GM12892 (cell line): ENCODE measurements around the gene TGFBI.

Experiments used
- DNase-seq: peaks from one replicate; pipeline ENCODE4 v3.0.0; 2011; ENCODE audit not compliant: insufficient read length
- FAIRE-seq: peaks from 2 replicates; lab custom pipeline; 2011; peaks lifted over from hg19 to GRCh38; lab: Jason Lieb, UNC
- POLR2A ChIP-seq: IDR thresholded peaks from 2 replicates; pipeline ENCODE4 v1.6.1; 2011; ENCODE audit warnings: low read depth, low read length, control low read depth
- POLR2AphosphoS5 ChIP-seq: IDR thresholded peaks from 2 replicates; pipeline ENCODE4 v1.6.1; 2011; ENCODE audit warnings: low read depth, low read length, control low read depth
- TAF1 ChIP-seq: IDR thresholded peaks from 2 replicates; pipeline ENCODE4 v1.6.1; 2011; ENCODE audit warnings: low read depth, mild to moderate bottlenecking, control low read depth, low read length, borderline replicate concordance

Gene TGFBI

GRCh38 chr5:136094189-136094912 is 65.6 kb downstream of the TGFBI start:
- TF ChIP-seq TAF1 (no peak), POLR2A (no peak), POLR2AphosphoS5 (no peak)
- FAIRE-seq (no peak), DNase-seq (no peak)

GRCh38 chr5:136094913-136095641 is 66.3 kb downstream of the TGFBI start:
- no peak for FAIRE-seq
- TF ChIP-seq POLR2A = no peak
- TF ChIP-seq POLR2AphosphoS5 = no peak
- TF ChIP-seq TAF1 = no peak
- no peak for DNase-seq

GRCh38 chr5:136098176-136098575 is 69.4 kb downstream of the TGFBI start:
- DNase-seq = no peak
- no peak for TF ChIP-seq POLR2A
- no peak for TF ChIP-seq POLR2AphosphoS5
- TF ChIP-seq TAF1 = no peak
- FAIRE-seq = no peak

GRCh38 chr5:136099870-136100269 is 71.1 kb downstream of the TGFBI start:
- FAIRE-seq = no peak
- TF ChIP-seq POLR2AphosphoS5 = no peak
- TF ChIP-seq POLR2A = no peak
- no peak for TF ChIP-seq TAF1

DNA sequence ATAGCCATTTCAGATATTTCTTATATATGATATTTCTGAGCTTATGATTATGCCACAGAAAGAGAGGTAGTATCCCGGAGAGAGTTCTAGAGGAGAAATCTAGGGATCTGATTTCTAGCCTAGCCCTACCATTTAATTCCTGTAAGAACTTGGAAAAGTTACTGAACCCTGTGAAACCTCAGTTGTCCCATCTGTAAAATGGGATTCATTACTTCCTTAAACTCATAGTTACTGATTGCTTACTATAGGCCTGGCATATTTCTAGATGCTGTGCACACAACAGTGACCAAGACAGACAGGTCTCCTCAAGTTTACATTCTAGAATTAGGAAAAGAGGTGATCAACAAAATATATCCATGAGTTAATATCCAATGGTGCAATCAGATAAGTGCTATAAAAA is 73.1 kb downstream of the TGFBI start:
- DNase-seq (no peak), FAIRE-seq (no peak)
- TF ChIP-seq POLR2AphosphoS5 (no peak), TAF1 (no peak), POLR2A (no peak)

More at GRCh38 chr5:136099870-136100269, 71.1 kb downstream of the TGFBI start:
- no peak for DNase-seq

GRCh38 chr5:136103118-136103517 is 74.3 kb downstream of the TGFBI start:
- DNase-seq (no peak), FAIRE-seq (no peak)
- no peak for TF ChIP-seq TAF1
- no peak for TF ChIP-seq POLR2AphosphoS5
- TF ChIP-seq POLR2A = no peak

GRCh38 chr5:136104306-136104965 is 75.6 kb downstream of the TGFBI start:
- no peak for DNase-seq
- peak; percentile 9 for FAIRE-seq
- TF ChIP-seq POLR2A (no peak), TAF1 (no peak), POLR2AphosphoS5 (no peak)

- TF ChIP-seq POLR2AphosphoS5 (no peak), TAF1 (no peak), POLR2A (no peak)
- FAIRE-seq = peak; percentile 44
- no peak for DNase-seq
Measured at GRCh38 chr5:136106351-136107031, 77.7 kb downstream of the TGFBI start.

DNA sequence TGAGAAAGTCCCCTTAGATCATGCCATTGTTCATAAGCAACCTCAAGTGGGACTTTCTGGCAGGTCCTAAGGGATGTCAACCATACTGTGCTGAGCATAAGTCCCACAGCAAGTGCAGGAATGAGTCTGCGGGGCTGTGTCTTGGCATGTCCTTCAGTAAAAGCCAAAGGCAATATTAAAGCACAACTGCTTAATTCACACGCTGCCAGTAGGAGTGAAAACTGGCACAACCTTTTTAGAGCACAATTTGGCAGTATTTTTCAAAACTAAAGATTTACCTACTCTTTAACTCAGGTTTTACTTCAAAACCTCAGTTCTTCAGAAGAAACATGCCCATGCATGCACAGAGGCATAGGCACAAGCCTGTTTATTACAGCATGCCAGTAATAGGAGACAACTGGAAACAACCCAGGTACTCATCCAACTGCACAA is 79.4 kb downstream of the TGFBI start:
- peak; percentile 82 for FAIRE-seq

DNA sequence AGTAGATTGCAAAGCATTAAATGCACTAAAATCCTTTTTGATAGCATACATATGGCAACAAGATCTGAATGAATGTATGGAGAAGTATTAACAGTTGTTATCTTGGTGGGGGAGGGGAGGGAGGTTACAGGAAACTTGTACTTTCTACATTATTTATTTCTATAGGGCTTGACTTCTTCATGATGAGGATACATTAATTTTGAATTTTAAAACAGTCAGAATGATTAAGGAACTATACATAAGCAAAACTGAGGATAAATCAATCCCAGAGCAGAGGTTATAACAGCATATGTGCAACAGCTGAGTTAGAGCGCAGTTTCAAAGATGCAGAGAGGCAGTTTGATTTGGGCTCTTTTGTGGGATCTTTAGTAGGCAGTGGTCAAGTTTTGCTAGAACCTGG is 80.0 kb downstream of the TGFBI start:
- TF ChIP-seq POLR2A = no peak
- no peak for TF ChIP-seq TAF1
- TF ChIP-seq POLR2AphosphoS5 = no peak
- FAIRE-seq = no peak

More for the DNA sequence above, 79.4 kb downstream of the TGFBI start:
- no peak for DNase-seq
- no peak for TF ChIP-seq TAF1
- TF ChIP-seq POLR2A = no peak
- TF ChIP-seq POLR2AphosphoS5 = no peak

More for the DNA sequence above, 80.0 kb downstream of the TGFBI start:
- no peak for DNase-seq
